WI38 (cell line): Measurements from ENCODE around the gene INSC.

ENCODE experiments used
- H3K4me3 ChIP-seq: 2 replicates; pipeline ENCODE4 v1.5.1; 2011; ENCODE audit warnings: low read depth, mild to moderate bottlenecking, control low read depth, low read length
- TF ChIP-seq, protein P1 (sequence below): IDR thresholded peaks from 2 replicates; pipeline ENCODE4 v1.5.1; 2012; ENCODE audit warnings: low read depth, mild to moderate bottlenecking, control low read depth, low read length

The INSC gene

DNA sequence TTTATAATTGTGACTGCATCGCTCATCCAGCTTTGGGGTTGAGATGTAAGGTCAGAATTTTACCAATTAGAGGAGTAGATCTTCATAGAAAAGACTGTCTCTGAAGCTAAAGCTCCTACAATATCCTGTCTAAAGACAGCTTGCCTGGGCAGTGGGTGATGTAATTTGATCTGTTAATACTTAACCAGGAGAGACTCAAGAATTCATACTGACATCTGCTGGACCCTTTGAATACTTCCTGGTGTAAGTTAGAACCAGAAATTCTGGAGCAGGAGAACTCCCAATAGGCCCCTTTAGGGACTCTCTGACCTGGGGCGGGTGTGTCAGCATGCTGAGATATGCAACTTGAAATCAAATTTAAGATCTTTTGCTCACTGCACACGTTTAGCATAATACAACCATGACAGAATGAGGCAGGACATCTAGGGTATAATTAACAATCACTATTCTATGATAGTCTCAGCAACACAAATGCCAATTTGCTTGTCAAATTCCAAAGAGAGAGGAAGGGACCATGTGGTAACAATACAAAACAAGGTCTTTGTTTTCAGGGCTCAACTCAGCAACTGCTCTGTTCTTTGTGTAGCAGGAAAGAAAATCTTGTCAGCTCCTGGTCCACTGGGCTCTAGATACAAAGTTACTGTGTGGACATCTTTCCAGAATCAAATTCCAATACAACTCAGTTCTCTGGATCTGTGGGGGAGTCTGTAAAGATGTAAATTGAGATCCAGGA, 143.9 kb downstream of the INSC start:
- H3K4me3 ChIP-seq = no peak overlapping the region
- TF ChIP-seq, protein P1, sequence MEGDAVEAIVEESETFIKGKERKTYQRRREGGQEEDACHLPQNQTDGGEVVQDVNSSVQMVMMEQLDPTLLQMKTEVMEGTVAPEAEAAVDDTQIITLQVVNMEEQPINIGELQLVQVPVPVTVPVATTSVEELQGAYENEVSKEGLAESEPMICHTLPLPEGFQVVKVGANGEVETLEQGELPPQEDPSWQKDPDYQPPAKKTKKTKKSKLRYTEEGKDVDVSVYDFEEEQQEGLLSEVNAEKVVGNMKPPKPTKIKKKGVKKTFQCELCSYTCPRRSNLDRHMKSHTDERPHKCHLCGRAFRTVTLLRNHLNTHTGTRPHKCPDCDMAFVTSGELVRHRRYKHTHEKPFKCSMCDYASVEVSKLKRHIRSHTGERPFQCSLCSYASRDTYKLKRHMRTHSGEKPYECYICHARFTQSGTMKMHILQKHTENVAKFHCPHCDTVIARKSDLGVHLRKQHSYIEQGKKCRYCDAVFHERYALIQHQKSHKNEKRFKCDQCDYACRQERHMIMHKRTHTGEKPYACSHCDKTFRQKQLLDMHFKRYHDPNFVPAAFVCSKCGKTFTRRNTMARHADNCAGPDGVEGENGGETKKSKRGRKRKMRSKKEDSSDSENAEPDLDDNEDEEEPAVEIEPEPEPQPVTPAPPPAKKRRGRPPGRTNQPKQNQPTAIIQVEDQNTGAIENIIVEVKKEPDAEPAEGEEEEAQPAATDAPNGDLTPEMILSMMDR = no peak

DNA sequence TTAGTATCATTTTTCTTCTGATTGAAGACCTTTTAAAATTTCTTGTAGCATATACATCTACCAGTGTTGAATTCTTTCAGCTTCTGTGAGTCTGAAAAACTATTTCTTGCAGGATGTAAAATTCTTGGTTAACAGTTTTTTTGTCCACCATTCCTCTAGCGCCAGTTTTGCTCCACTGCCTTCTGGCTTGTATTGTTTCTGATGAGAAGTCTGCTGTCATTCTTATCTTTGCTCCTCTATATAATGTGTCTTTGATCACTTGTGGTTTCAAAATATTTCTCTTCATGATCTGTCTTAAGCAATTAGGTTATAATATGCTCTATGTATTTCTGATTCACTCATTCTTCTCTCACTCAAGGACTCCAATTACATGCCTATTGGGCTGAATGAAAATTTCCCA, 152.3 kb downstream of the INSC start:
- H3K4me3 ChIP-seq = no peak overlapping the region
- TF ChIP-seq, protein P1 = no peak

DNA sequence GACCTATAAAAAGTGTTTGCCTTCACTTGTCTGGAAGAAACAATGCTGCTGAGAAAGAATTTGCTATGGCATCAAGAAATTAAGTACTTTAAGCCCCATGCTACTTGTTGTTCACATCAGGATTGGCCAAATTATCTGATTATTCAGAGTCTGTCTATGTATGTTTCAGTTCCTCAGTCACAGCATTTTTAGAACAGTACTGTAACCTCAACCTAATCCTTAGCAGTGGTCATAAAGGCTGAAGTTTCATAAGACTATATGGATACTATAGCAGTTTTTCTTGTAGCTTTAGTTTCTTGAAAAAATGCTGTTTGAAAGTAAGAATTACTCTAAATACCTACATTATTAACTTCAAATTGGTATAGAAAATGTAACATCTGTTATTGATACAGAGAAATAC, 153.9 kb downstream of the INSC start:
- H3K4me3 ChIP-seq = no peak overlapping the region
- TF ChIP-seq, protein P1 = no peak

DNA sequence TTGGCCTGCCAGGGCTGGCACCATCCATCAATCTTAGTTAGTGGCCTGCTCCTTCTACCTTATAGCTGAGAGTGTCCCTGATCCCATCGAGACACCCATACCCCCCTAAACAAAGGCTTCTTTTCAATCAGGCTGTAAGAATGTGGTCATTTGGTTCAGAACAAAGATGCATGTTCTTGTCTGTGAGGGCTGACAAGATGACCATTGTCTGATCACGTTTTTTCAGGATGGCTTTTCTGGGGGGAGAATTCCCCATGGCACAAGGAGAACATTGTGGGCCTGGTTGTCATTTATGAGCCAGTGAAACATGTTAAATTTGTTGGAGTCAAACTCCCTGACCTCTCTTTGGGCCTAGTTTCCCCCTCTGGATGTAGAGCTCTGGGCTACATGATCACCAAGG, 160.4 kb downstream of the INSC start:
- TF ChIP-seq, protein P1 = no peak

DNA sequence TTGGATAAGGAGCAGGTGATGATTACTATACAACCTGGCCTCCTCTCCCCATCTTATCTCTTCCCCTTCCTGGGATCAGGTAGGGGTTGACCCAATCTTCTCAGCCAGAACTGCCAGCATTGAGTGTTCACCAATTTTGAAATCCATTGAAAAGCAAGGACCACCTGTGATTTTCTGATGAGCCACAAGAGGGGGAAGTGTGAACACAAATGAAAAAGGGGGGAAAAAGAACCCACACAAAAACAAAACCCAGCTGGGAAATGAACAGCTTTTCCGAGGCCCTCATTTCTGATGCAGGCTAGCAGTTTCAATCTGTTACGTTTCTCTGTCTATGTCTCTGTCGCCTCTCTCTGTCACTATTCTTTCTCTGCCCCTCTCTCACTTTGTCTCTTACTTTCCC, 161.9 kb downstream of the INSC start:
- TF ChIP-seq, protein P1 = peak; percentile 32
- H3K4me3 ChIP-seq = no peak overlapping the region

More for the DNA sequence above, 160.4 kb downstream of the INSC start:
- no peak overlapping the region for H3K4me3 ChIP-seq

DNA sequence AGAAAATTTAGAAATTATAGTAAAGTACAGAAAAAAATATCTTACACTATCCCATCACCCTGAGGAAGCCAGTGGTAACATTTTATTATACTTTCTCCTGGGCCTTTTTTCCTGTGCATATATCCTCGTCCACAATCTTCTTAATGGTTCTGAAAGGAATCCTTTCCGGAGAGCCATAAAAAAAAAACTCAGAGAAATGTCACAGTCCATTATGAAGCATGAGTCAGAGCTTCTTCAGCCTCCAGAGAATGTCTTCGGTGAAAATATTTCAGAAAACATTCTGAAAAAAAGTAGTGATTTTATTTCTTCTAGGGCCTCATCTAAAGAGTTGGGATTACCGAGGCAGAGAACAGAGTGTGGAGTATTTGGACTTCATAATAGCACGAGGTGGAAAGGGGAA, 163.4 kb downstream of the INSC start:
- TF ChIP-seq, protein P1 = no peak
- no peak overlapping the region for H3K4me3 ChIP-seq

DNA sequence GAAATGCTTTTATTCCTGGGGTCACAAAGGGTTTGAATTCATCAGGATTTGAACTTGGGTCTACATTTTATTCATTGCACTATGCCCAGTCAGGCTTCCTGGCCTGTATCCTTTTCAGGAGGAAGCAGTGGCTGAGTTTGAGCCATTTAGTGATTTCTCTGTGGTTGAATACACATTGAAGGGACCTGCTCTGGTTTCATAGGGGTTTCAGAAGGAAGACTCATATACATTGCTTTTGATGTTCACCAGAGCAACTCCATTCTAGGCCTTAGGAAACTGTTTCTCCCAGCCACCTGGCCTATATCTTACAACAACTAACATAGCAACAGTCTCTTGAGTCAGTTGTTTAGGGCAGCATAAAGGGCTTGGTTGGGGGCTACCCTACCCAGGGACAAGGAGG, 165.7 kb downstream of the INSC start:
- no peak overlapping the region for H3K4me3 ChIP-seq
- TF ChIP-seq, protein P1 = no peak
